ENCODE measurements around the gene OBSL1. TPM values are rescaled to one million over a fixed set of nuclear protein-coding genes. Genes with fewer than 3 reads are reported as not detected.

OBSL1 gene
- total RNA-seq, 2 donors from 2014 or later: 88.7 to 151 TPM

DNA sequence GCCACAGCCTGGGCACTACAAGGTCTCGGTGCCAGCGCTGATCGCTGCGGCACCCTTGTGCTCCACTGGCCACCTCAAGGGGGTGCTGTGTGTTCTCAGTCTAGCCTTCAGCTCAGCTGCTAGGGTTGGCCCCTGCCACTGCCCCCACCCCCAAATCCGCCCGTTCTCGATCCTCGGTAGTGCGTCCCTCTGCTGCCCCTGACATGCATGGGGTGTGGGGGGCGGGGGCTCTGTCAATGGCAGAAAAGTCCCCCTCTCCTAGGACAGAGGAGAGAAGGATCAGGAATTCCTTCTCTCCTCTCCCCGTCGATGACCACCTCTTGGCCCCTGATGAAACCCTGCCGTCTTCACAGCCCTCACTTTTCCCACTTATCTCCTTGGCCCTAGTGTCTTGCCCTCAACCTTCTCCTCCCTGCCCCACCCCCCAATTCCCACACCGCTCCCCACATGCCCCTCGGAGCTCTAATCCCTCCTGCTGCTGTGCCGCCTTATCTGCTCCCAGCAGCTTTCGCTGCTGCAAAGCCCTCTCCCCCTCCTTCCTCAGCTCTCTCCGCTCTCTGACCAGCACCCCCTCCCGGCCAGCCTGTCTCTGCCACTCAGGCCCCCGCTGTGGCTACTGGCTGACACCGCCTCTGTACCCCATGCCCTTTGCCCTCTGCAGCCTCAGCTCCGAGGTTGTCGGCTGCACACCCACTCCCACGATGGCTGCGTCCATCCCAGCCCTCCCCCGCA, 61.4 kb downstream of the OBSL1 start:
- Histone ChIP-seq H3K9me3 (no peaks in the 10 kb centered on the region), H3K27ac (no peak overlapping the region), H3K4me1 (ENCODE audit: control insufficient read depth in 1 of 2, low read depth in 2 of 2) (peaks cover 16 to 41% of the 10 kb centered on the region in 2 donors), H3K36me3 (peaks cover 13% of the 10 kb centered on the region), H3K27me3 (replicated peaks; ENCODE audit: insufficient read depth) (peaks cover 7% of the 10 kb centered on the region), H3K4me3 (peak overlapping the region; percentile 60)
- DNase-seq (ENCODE audit: low spot score) (no peak), ATAC-seq (ENCODE audit: insufficient number of reproducible peaks, low FRiP score, low read depth) (peak; percentile 31)
- TF ChIP-seq, protein P1, sequence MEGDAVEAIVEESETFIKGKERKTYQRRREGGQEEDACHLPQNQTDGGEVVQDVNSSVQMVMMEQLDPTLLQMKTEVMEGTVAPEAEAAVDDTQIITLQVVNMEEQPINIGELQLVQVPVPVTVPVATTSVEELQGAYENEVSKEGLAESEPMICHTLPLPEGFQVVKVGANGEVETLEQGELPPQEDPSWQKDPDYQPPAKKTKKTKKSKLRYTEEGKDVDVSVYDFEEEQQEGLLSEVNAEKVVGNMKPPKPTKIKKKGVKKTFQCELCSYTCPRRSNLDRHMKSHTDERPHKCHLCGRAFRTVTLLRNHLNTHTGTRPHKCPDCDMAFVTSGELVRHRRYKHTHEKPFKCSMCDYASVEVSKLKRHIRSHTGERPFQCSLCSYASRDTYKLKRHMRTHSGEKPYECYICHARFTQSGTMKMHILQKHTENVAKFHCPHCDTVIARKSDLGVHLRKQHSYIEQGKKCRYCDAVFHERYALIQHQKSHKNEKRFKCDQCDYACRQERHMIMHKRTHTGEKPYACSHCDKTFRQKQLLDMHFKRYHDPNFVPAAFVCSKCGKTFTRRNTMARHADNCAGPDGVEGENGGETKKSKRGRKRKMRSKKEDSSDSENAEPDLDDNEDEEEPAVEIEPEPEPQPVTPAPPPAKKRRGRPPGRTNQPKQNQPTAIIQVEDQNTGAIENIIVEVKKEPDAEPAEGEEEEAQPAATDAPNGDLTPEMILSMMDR (IDR thresholded peaks at IDR 0.05): peak; percentile 70

GRCh38 chr2:219508971-219509779, 62.2 kb downstream of the OBSL1 start:
- peaks cover 16 to 37% of the 10 kb centered on the region in 2 donors for H3K4me1 ChIP-seq (ENCODE audit: control insufficient read depth in 1 of 2, low read depth in 2 of 2)
- H3K27ac ChIP-seq: no peak overlapping the region
- H3K9me3 ChIP-seq: no peaks in the 10 kb centered on the region
- H3K4me3 ChIP-seq: peak overlapping the region; percentile 60
- TF ChIP-seq, protein P1 (IDR thresholded peaks at IDR 0.05): no peak
- peaks cover 7% of the 10 kb centered on the region for H3K27me3 ChIP-seq (replicated peaks; ENCODE audit: insufficient read depth)
- DNase-seq (ENCODE audit: low spot score) (no peak), ATAC-seq (ENCODE audit: insufficient number of reproducible peaks, low FRiP score, low read depth) (no peak)
- peaks cover 21% of the 10 kb centered on the region for H3K36me3 ChIP-seq

DNA sequence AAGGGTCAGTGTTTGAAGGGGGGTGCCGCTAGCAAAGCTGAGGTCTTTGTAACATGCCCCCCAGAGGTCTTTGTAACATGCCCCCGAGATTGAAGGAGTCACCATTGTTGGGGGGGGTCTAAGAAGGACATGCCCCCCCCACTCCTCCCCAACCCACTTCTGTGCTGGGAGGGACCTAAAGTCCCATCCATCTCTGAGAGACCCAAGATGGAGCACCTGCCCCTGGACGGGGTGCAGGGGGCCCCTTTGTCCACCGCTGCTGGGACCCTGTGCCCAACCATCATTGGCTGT, 63.0 kb downstream of the OBSL1 start:
- H3K4me3 ChIP-seq: no peak overlapping the region
- peaks cover 4% of the 10 kb centered on the region for H3K27me3 ChIP-seq (replicated peaks; ENCODE audit: insufficient read depth)
- DNase-seq (ENCODE audit: low spot score) (no peak), ATAC-seq (ENCODE audit: insufficient number of reproducible peaks, low FRiP score, low read depth) (no peak)
- TF ChIP-seq, protein P1 (IDR thresholded peaks at IDR 0.05): no peak
- peaks cover 16 to 31% of the 10 kb centered on the region in 2 donors for H3K4me1 ChIP-seq (ENCODE audit: control insufficient read depth in 1 of 2, low read depth in 2 of 2)
- H3K36me3 ChIP-seq: peaks cover 27% of the 10 kb centered on the region
- H3K9me3 ChIP-seq: no peaks in the 10 kb centered on the region
- H3K27ac ChIP-seq: no peak overlapping the region

- TF ChIP-seq, protein P1 (IDR thresholded peaks at IDR 0.05): no peak
- H3K36me3 ChIP-seq: peaks cover 32% of the 10 kb centered on the region
- DNase-seq (ENCODE audit: low spot score): no peak
These were observed 63.5 kb downstream of the OBSL1 start for GRCh38 chr2:219507581-219508443.

More at GRCh38 chr2:219507581-219508443, 63.5 kb downstream of the OBSL1 start:
- Histone ChIP-seq H3K27ac (no peak overlapping the region), H3K27me3 (replicated peaks; ENCODE audit: insufficient read depth) (no peaks in the 10 kb centered on the region), H3K9me3 (no peaks in the 10 kb centered on the region), H3K4me3 (no peak overlapping the region), H3K4me1 (ENCODE audit: control insufficient read depth in 1 of 2, low read depth in 2 of 2) (peaks cover 16 to 31% of the 10 kb centered on the region in 2 donors)
- no peak for ATAC-seq (ENCODE audit: insufficient number of reproducible peaks, low FRiP score, low read depth)
